Measurements from ENCODE around the gene NFATC2.
"Not testable (repeated sequence)": the region's sequence is repeated elsewhere in the genome, so short reads cannot be mapped to it uniquely, and the experiment has no call there.

NFATC2 gene

GRCh38 chr20:51480507-51481270 is 61.8 kb downstream of the NFATC2 start:
- no peaks in the 10 kb centered on the region for H3K9me3 ChIP-seq (ENCODE audit: insufficient read depth, low read length)
- H3K27me3 ChIP-seq (ENCODE audit: insufficient read depth, insufficient read length), result no peaks in the 10 kb centered on the region
- H3K4me1 ChIP-seq (ENCODE audit: insufficient read depth, insufficient read length), result no peaks in the 10 kb centered on the region
- TF ChIP-seq ZNF274 (IDR thresholded peaks at IDR 0.05; ENCODE audit: low read depth, low read length) (no peak), SUZ12 (IDR thresholded peaks at IDR 0.05; ENCODE audit: extremely low read depth, insufficient read depth, insufficient read length) (no peak), YY1 (IDR thresholded peaks at IDR 0.05; ENCODE audit: insufficient read depth, insufficient read length) (no peak)
- H3K9ac ChIP-seq (ENCODE audit: insufficient read length, low read depth), result no peak overlapping the region
- H3K4me3 ChIP-seq (ENCODE audit: insufficient read length, low read depth), result no peak overlapping the region
- no peak for DNase-seq (ENCODE audit: low read depth, low spot score)
- H3K36me3 ChIP-seq (ENCODE audit: insufficient read depth, insufficient read length, low read length), result no peaks in the 10 kb centered on the region

GRCh38 chr20:51476106-51476505 is 66.4 kb downstream of the NFATC2 start:
- H3K4me1 ChIP-seq (ENCODE audit: insufficient read depth, insufficient read length); DNase-seq (ENCODE audit: low read depth, low spot score); H3K9ac ChIP-seq (ENCODE audit: insufficient read length, low read depth); H3K27me3 ChIP-seq (ENCODE audit: insufficient read depth, insufficient read length); H3K4me3 ChIP-seq (ENCODE audit: insufficient read length, low read depth); H3K36me3 ChIP-seq (ENCODE audit: insufficient read depth, insufficient read length, low read length); H3K9me3 ChIP-seq (ENCODE audit: insufficient read depth, low read length): not testable (repeated sequence)

DNA sequence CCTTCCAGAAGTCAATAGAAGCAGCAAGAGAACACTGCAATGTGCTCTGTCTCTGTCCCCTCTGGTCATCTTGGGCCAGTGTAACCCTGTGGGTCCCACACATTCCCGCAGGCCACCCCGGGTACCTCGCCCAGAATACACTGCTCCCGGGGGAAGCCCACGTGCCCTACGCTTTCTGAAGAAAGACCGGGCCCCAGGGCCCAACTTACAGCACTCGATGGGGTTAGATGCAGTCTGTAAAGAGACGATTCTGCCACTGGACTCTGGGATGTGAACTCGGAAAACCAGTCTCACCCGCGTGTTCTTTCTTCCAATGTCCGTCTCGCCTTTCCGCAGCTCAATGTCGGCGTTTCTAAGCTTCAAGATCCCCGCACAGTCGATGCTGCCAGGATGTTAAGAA is 68.7 kb downstream of the NFATC2 start:
- peaks cover 3% of the 10 kb centered on the region for H3K36me3 ChIP-seq (ENCODE audit: insufficient read depth, insufficient read length, low read length)
- DNase-seq (ENCODE audit: low read depth, low spot score), result no peak
- no peaks in the 10 kb centered on the region for H3K9me3 ChIP-seq (ENCODE audit: insufficient read depth, low read length)
- no peaks in the 10 kb centered on the region for H3K27me3 ChIP-seq (ENCODE audit: insufficient read depth, insufficient read length)
- no peak overlapping the region for H3K4me3 ChIP-seq (ENCODE audit: insufficient read length, low read depth)
- H3K9ac ChIP-seq (ENCODE audit: insufficient read length, low read depth), result no peak overlapping the region
- TF ChIP-seq ZNF274 (IDR thresholded peaks at IDR 0.05; ENCODE audit: low read depth, low read length), result no peak
- no peak for TF ChIP-seq SUZ12 (IDR thresholded peaks at IDR 0.05; ENCODE audit: extremely low read depth, insufficient read depth, insufficient read length)
- no peak for TF ChIP-seq YY1 (IDR thresholded peaks at IDR 0.05; ENCODE audit: insufficient read depth, insufficient read length)
- H3K4me1 ChIP-seq (ENCODE audit: insufficient read depth, insufficient read length), result peaks cover 3% of the 10 kb centered on the region

DNA sequence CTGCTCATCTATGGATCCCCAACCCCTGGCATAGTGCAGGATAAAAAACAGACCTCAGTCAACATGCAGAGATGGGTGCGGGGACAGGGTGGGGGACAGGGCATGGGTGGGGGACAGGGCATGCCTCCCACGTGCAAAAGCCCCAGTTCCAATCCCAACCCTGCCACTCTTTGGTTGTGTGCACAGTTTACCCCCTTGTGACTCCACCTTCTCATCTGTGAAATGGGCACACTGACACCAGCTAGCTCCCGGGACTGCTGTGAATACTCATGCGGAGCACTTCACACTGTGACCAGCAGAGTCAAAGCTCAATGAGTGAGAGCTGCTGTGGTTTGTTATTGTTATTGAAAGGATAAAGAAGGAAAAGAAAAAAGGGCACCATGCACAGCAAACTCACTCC is 69.3 kb downstream of the NFATC2 start:
- H3K27me3 ChIP-seq (ENCODE audit: insufficient read depth, insufficient read length), result no peaks in the 10 kb centered on the region
- H3K9ac ChIP-seq (ENCODE audit: insufficient read length, low read depth), result no peak overlapping the region

DNA sequence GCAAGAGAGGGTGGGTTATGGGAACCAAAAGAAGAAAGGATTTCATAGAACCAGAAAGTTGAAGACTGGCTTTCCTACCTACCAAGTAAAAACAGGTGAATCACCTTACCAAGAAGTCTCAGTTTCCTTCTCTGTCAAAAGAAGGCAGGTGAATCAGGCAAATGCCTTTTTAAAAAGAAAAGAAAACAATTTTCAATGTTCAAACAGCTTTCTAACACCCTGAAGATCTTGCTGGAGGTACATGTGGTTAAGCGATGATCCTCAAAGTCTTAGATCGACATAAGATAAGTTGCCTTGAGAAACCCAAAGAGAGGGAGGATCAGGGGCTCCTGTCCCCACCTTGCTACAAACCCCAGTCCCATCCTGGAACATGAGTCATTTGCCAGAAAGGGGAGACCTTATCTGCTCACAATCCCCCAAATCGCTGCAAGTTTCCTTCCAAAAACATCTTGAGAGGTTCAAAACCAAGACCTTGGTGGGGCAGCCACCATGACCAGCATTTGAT is 71.6 kb downstream of the NFATC2 start:
- H3K9ac ChIP-seq (ENCODE audit: insufficient read length, low read depth), result no peak overlapping the region
- H3K4me3 ChIP-seq (ENCODE audit: insufficient read length, low read depth), result no peak overlapping the region
- no peaks in the 10 kb centered on the region for H3K9me3 ChIP-seq (ENCODE audit: insufficient read depth, low read length)
- no peak for DNase-seq (ENCODE audit: low read depth, low spot score)
- H3K27me3 ChIP-seq (ENCODE audit: insufficient read depth, insufficient read length), result no peaks in the 10 kb centered on the region
- TF ChIP-seq SUZ12 (IDR thresholded peaks at IDR 0.05; ENCODE audit: extremely low read depth, insufficient read depth, insufficient read length) (no peak), ZNF274 (IDR thresholded peaks at IDR 0.05; ENCODE audit: low read depth, low read length) (no peak), YY1 (IDR thresholded peaks at IDR 0.05; ENCODE audit: insufficient read depth, insufficient read length) (no peak)
- H3K4me1 ChIP-seq (ENCODE audit: insufficient read depth, insufficient read length), result peaks cover 3% of the 10 kb centered on the region
- H3K36me3 ChIP-seq (ENCODE audit: insufficient read depth, insufficient read length, low read length), result peaks cover 3% of the 10 kb centered on the region

More for the DNA sequence above, 69.3 kb downstream of the NFATC2 start:
- no peak for DNase-seq (ENCODE audit: low read depth, low spot score)
- TF ChIP-seq YY1 (IDR thresholded peaks at IDR 0.05; ENCODE audit: insufficient read depth, insufficient read length), result no peak
- TF ChIP-seq ZNF274 (IDR thresholded peaks at IDR 0.05; ENCODE audit: low read depth, low read length), result no peak
- no peak for TF ChIP-seq SUZ12 (IDR thresholded peaks at IDR 0.05; ENCODE audit: extremely low read depth, insufficient read depth, insufficient read length)
- Histone ChIP-seq H3K4me1 (ENCODE audit: insufficient read depth, insufficient read length) (peaks cover 3% of the 10 kb centered on the region), H3K9me3 (ENCODE audit: insufficient read depth, low read length) (no peaks in the 10 kb centered on the region), H3K4me3 (ENCODE audit: insufficient read length, low read depth) (no peak overlapping the region), H3K36me3 (ENCODE audit: insufficient read depth, insufficient read length, low read length) (peaks cover 3% of the 10 kb centered on the region)

DNA sequence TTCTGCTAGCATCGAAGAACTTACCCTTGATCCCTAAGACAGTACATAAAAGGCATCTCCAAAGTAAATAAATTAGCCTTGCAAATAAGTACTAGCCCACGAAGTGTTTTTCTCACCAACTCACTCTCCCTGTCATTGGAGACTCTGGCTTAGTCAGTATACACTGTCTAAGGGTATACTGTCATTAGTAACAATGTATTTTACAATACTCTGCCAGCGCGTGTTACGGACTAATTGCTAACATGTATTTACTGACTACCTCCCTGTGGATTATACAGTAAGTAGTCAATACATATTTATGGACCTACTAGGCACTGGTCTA is 72.1 kb downstream of the NFATC2 start:
- DNase-seq (ENCODE audit: low read depth, low spot score), result no peak
- TF ChIP-seq SUZ12 (IDR thresholded peaks at IDR 0.05; ENCODE audit: extremely low read depth, insufficient read depth, insufficient read length) (no peak), ZNF274 (IDR thresholded peaks at IDR 0.05; ENCODE audit: low read depth, low read length) (no peak), YY1 (IDR thresholded peaks at IDR 0.05; ENCODE audit: insufficient read depth, insufficient read length) (no peak)
- H3K27me3 ChIP-seq (ENCODE audit: insufficient read depth, insufficient read length), result no peaks in the 10 kb centered on the region
- H3K9me3 ChIP-seq (ENCODE audit: insufficient read depth, low read length), result no peaks in the 10 kb centered on the region
- no peak overlapping the region for H3K9ac ChIP-seq (ENCODE audit: insufficient read length, low read depth)
- no peak overlapping the region for H3K4me3 ChIP-seq (ENCODE audit: insufficient read length, low read depth)
- peaks cover 3% of the 10 kb centered on the region for H3K36me3 ChIP-seq (ENCODE audit: insufficient read depth, insufficient read length, low read length)
- H3K4me1 ChIP-seq (ENCODE audit: insufficient read depth, insufficient read length), result peaks cover 3% of the 10 kb centered on the region

- H3K27me3 ChIP-seq (ENCODE audit: insufficient read depth, insufficient read length), result no peaks in the 10 kb centered on the region
- peaks cover 3% of the 10 kb centered on the region for H3K4me1 ChIP-seq (ENCODE audit: insufficient read depth, insufficient read length)
- no peak overlapping the region for H3K4me3 ChIP-seq (ENCODE audit: insufficient read length, low read depth)
- no peaks in the 10 kb centered on the region for H3K36me3 ChIP-seq (ENCODE audit: insufficient read depth, insufficient read length, low read length)
- H3K9ac ChIP-seq (ENCODE audit: insufficient read length, low read depth), result no peak overlapping the region
- H3K9me3 ChIP-seq (ENCODE audit: insufficient read depth, low read length), result no peaks in the 10 kb centered on the region
- TF ChIP-seq YY1 (IDR thresholded peaks at IDR 0.05; ENCODE audit: insufficient read depth, insufficient read length) (no peak), SUZ12 (IDR thresholded peaks at IDR 0.05; ENCODE audit: extremely low read depth, insufficient read depth, insufficient read length) (no peak), ZNF274 (IDR thresholded peaks at IDR 0.05; ENCODE audit: low read depth, low read length) (no peak)
- DNase-seq (ENCODE audit: low read depth, low spot score), result no peak
Measured at GRCh38 chr20:51469578-51470498, 72.7 kb downstream of the NFATC2 start.

Data from NT2/D1 (cell line).